HEK293 (cell line): ENCODE measurements around the gene PRDX2.

Experiments used
- AEBP2 ChIP-seq: fragments of 450-650 bp; formaldehyde crosslinking; IDR thresholded peaks from 2 replicates; pipeline ENCODE4 v1.5.1; 2016; ENCODE audit warnings: missing biosample characterization, missing genetic modification characterization, borderline replicate concordance
- OSR2 ChIP-seq: fragments of 450-650 bp; formaldehyde crosslinking; IDR thresholded peaks from 2 replicates; pipeline ENCODE4 v1.5.1; 2016; ENCODE audit warnings: missing biosample characterization, missing genetic modification characterization
- PRDM1 ChIP-seq: fragments of 450-650 bp; formaldehyde crosslinking; IDR thresholded peaks from 2 replicates; pipeline ENCODE4; 2016; ENCODE audit warnings: missing biosample characterization, missing genetic modification characterization
- RBAK ChIP-seq: fragments of 450-650 bp; formaldehyde crosslinking; IDR thresholded peaks from 2 replicates; pipeline ENCODE4 v1.5.1; 2016; ENCODE audit warnings: missing biosample characterization, missing genetic modification characterization
- SCRT1 ChIP-seq: fragments of 450-650 bp; formaldehyde crosslinking; IDR thresholded peaks from 2 replicates; pipeline ENCODE4 v1.5.1; 2016; ENCODE audit warnings: missing biosample characterization, missing genetic modification characterization, borderline replicate concordance
- SP3 ChIP-seq: fragments of 450-650 bp; formaldehyde crosslinking; IDR thresholded peaks from 2 replicates; pipeline ENCODE4 v1.5.1; 2016; ENCODE audit warnings: missing biosample characterization, missing genetic modification characterization
- TSHZ1 ChIP-seq: fragments of 450-650 bp; formaldehyde crosslinking; IDR thresholded peaks from 2 replicates; pipeline ENCODE4 v1.5.1; 2016; ENCODE audit warnings: missing biosample characterization, missing genetic modification characterization, borderline replicate concordance
- ZFP3 ChIP-seq: fragments of 450-650 bp; formaldehyde crosslinking; IDR thresholded peaks from 2 replicates; pipeline ENCODE4 v1.5.1; 2016; ENCODE audit warnings: low read depth, missing biosample characterization, missing genetic modification characterization
- ZNF10 ChIP-seq: fragments of 450-650 bp; formaldehyde crosslinking; IDR thresholded peaks from 2 replicates; pipeline ENCODE4 v1.5.1; 2017; ENCODE audit warnings: missing biosample characterization, missing genetic modification characterization
- ZNF133 ChIP-seq: fragments of 450-650 bp; formaldehyde crosslinking; IDR thresholded peaks from 2 replicates; pipeline ENCODE4 v1.5.1; 2016; ENCODE audit warnings: missing biosample characterization, missing genetic modification characterization
- ZNF138 ChIP-seq: fragments of 450-650 bp; formaldehyde crosslinking; IDR thresholded peaks from 2 replicates; pipeline ENCODE4 v1.5.1; 2016; ENCODE audit warnings: missing biosample characterization, missing genetic modification characterization, borderline replicate concordance
- ZNF155 ChIP-seq: fragments of 450-650 bp; formaldehyde crosslinking; IDR thresholded peaks from 2 replicates; pipeline ENCODE4 v1.5.1; 2016; ENCODE audit warnings: missing biosample characterization, missing genetic modification characterization
- ZNF169 ChIP-seq: fragments of 450-650 bp; formaldehyde crosslinking; IDR thresholded peaks from 2 replicates; pipeline ENCODE4 v1.5.1; 2016; ENCODE audit warnings: missing biosample characterization, missing genetic modification characterization
- ZNF302 ChIP-seq: fragments of 450-650 bp; formaldehyde crosslinking; IDR thresholded peaks from 2 replicates; pipeline ENCODE4 v1.5.1; 2016; ENCODE audit warnings: missing biosample characterization, missing genetic modification characterization, low read depth
- ZNF335 ChIP-seq: fragments of 450-650 bp; formaldehyde crosslinking; conservative IDR thresholded peaks from 2 replicates; pipeline ENCODE4 v1.5.1; 2016; ENCODE audit warnings: missing biosample characterization, missing genetic modification characterization
- ZNF514 ChIP-seq: fragments of 450-650 bp; formaldehyde crosslinking; IDR thresholded peaks from 2 replicates; pipeline ENCODE4 v1.5.1; 2016; ENCODE audit warnings: missing biosample characterization, missing genetic modification characterization
- ZNF530 ChIP-seq: fragments of 450-650 bp; formaldehyde crosslinking; IDR thresholded peaks from 2 replicates; pipeline ENCODE4 v1.5.1; 2016; ENCODE audit warnings: low read depth, missing biosample characterization, missing genetic modification characterization
- ZNF558 ChIP-seq: fragments of 450-650 bp; formaldehyde crosslinking; IDR thresholded peaks from 2 replicates; pipeline ENCODE4 v1.5.1; 2016; ENCODE audit warnings: missing biosample characterization, missing genetic modification characterization
- ZNF610 ChIP-seq: fragments of 450-650 bp; formaldehyde crosslinking; IDR thresholded peaks from 2 replicates; pipeline ENCODE4 v1.5.1; 2016; ENCODE audit warnings: missing biosample characterization, missing genetic modification characterization, borderline replicate concordance
- ZNF629 ChIP-seq: fragments of 450-650 bp; formaldehyde crosslinking; IDR thresholded peaks from 2 replicates; pipeline ENCODE4 v1.5.1; 2017; ENCODE audit warnings: missing biosample characterization, missing genetic modification characterization
- ZNF664 ChIP-seq: fragments of 450-650 bp; formaldehyde crosslinking; IDR thresholded peaks from 2 replicates; pipeline ENCODE4 v1.5.1; 2016; ENCODE audit warnings: missing biosample characterization, missing genetic modification characterization
- ZNF776 ChIP-seq: fragments of 450-650 bp; formaldehyde crosslinking; IDR thresholded peaks from 2 replicates; pipeline ENCODE4 v1.5.0; 2017; ENCODE audit warnings: missing biosample characterization, missing genetic modification characterization, borderline replicate concordance
- ZNF791 ChIP-seq: fragments of 450-650 bp; formaldehyde crosslinking; IDR thresholded peaks from 2 replicates; pipeline ENCODE4 v1.5.1; 2016; ENCODE audit warnings: missing biosample characterization, missing genetic modification characterization
- TF ChIP-seq, protein P1 (sequence below): fragments of 450-650 bp; formaldehyde crosslinking; IDR thresholded peaks from 2 replicates; pipeline ENCODE4 v1.5.1; 2016; ENCODE audit warnings: missing biosample characterization, missing genetic modification characterization
- TF ChIP-seq, protein P2 (sequence below): fragments of 450-650 bp; formaldehyde crosslinking; IDR thresholded peaks from 2 replicates; pipeline ENCODE4 v1.5.1; 2016; ENCODE audit warnings: missing biosample characterization, missing genetic modification characterization
- TF ChIP-seq, protein P3 (sequence below): fragments of 450-650 bp; formaldehyde crosslinking; IDR thresholded peaks from 2 replicates; pipeline ENCODE4 v1.5.1; 2016; ENCODE audit warnings: missing biosample characterization, missing genetic modification characterization
- TF ChIP-seq, protein P4 (sequence below): fragments of 450-650 bp; formaldehyde crosslinking; IDR thresholded peaks from 2 replicates; pipeline ENCODE4 v1.5.1; 2016; ENCODE audit warnings: missing biosample characterization, missing genetic modification characterization
- TF ChIP-seq, protein P5 (sequence below): fragments of 450-650 bp; formaldehyde crosslinking; IDR thresholded peaks from 2 replicates; pipeline ENCODE4 v1.5.1; 2017; ENCODE audit warnings: missing biosample characterization, missing genetic modification characterization

PRDX2 gene

GRCh38 chr19:12806242-12807081 lies 4.9 kb upstream of the PRDX2 start, which contains the start of gene RNASEH2A (continued):
- TF ChIP-seq ZNF629: peak; percentile 60
- TF ChIP-seq ZNF138: no peak
- no peak for TF ChIP-seq ZNF776 (tag by site-specific recombination)
- TF ChIP-seq, protein P1, sequence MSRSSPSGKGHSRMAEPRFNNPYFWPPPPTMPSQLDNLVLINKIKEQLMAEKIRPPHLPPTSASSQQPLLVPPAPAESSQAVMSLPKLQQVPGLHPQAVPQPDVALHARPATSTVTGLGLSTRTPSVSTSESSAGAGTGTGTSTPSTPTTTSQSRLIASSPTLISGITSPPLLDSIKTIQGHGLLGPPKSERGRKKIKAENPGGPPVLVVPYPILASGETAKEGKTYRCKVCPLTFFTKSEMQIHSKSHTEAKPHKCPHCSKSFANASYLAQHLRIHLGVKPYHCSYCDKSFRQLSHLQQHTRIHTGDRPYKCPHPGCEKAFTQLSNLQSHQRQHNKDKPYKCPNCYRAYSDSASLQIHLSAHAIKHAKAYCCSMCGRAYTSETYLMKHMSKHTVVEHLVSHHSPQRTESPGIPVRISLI (tag by site-specific recombination): no peak
- TF ChIP-seq SCRT1 (tag by site-specific recombination): no peak
- no peak for TF ChIP-seq ZFP3
- TF ChIP-seq, protein P2, sequence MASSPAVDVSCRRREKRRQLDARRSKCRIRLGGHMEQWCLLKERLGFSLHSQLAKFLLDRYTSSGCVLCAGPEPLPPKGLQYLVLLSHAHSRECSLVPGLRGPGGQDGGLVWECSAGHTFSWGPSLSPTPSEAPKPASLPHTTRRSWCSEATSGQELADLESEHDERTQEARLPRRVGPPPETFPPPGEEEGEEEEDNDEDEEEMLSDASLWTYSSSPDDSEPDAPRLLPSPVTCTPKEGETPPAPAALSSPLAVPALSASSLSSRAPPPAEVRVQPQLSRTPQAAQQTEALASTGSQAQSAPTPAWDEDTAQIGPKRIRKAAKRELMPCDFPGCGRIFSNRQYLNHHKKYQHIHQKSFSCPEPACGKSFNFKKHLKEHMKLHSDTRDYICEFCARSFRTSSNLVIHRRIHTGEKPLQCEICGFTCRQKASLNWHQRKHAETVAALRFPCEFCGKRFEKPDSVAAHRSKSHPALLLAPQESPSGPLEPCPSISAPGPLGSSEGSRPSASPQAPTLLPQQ (tag by site-specific recombination): peak; percentile 89
- TF ChIP-seq RBAK (tag by site-specific recombination): no peak
- peak; percentile 83; the same call in 1 of the 2 replicates for TF ChIP-seq ZNF610
- TF ChIP-seq ZNF10: no peak
- no peak for TF ChIP-seq ZNF514 (tag by site-specific recombination)
- TF ChIP-seq ZNF558 (tag by site-specific recombination): no peak
- TF ChIP-seq, protein P3, sequence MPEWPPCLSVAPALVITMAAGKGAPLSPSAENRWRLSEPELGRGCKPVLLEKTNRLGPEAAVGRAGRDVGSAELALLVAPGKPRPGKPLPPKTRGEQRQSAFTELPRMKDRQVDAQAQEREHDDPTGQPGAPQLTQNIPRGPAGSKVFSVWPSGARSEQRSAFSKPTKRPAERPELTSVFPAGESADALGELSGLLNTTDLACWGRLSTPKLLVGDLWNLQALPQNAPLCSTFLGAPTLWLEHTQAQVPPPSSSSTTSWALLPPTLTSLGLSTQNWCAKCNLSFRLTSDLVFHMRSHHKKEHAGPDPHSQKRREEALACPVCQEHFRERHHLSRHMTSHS (tag by site-specific recombination): no peak
- no peak; the same call in 1 of the 2 replicates for TF ChIP-seq OSR2 (tag by site-specific recombination)
- TF ChIP-seq ZNF530 (tag by site-specific recombination): no peak
- TF ChIP-seq ZNF664 (tag by site-specific recombination): no peak
- TF ChIP-seq SP3 (tag by site-specific recombination): peak; percentile 85
- no peak for TF ChIP-seq ZNF169 (tag by site-specific recombination)
- 0 out of 2 replicates have a peak, but pooled peaks have one; percentile 9 for TF ChIP-seq ZNF133
- TF ChIP-seq ZNF155 (tag by site-specific recombination): no peak
- TF ChIP-seq, protein P4, sequence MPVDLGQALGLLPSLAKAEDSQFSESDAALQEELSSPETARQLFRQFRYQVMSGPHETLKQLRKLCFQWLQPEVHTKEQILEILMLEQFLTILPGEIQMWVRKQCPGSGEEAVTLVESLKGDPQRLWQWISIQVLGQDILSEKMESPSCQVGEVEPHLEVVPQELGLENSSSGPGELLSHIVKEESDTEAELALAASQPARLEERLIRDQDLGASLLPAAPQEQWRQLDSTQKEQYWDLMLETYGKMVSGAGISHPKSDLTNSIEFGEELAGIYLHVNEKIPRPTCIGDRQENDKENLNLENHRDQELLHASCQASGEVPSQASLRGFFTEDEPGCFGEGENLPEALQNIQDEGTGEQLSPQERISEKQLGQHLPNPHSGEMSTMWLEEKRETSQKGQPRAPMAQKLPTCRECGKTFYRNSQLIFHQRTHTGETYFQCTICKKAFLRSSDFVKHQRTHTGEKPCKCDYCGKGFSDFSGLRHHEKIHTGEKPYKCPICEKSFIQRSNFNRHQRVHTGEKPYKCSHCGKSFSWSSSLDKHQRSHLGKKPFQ: peak; percentile 48; the same call in 1 of the 2 replicates
- TF ChIP-seq TSHZ1: no peak
- TF ChIP-seq PRDM1 (tag by site-specific recombination): no peak
- no peak for TF ChIP-seq ZNF302
- no peak for TF ChIP-seq ZNF791
- TF ChIP-seq ZNF335 (tag by site-specific recombination): peak; percentile 97
- TF ChIP-seq, protein P5, sequence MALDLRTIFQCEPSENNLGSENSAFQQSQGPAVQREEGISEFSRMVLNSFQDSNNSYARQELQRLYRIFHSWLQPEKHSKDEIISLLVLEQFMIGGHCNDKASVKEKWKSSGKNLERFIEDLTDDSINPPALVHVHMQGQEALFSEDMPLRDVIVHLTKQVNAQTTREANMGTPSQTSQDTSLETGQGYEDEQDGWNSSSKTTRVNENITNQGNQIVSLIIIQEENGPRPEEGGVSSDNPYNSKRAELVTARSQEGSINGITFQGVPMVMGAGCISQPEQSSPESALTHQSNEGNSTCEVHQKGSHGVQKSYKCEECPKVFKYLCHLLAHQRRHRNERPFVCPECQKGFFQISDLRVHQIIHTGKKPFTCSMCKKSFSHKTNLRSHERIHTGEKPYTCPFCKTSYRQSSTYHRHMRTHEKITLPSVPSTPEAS: no peak
- TF ChIP-seq AEBP2 (tag by site-specific recombination): peak; percentile 6; the same call in 1 of the 2 replicates
